IMR-90 (cell line): ENCODE data around the gene TNNI2. TPM values are rescaled to one million over a fixed set of nuclear protein-coding genes. Genes with fewer than 3 reads are reported as not detected.

Experiments used
- ATAC-seq: fragments of 200-7000 bp; cut with Tn5 transposase; 2 replicates; pipeline ENCODE4 v1.9.1; 2020; ENCODE audit warnings: low read depth, mild to moderate bottlenecking, moderate library complexity
- BruUV-seq: library from RNA; stranded (reverse); fragments of 400-500 nt; replicated peaks from 2 replicates; lab custom pipeline; 2021; lab: Mats Ljungman, UMichigan
- CTCF ChIA-PET: fragments of 300-600 bp; formaldehyde crosslinking; extraction: SDS; loops from one replicate; lab custom pipeline; 2021; ENCODE audit warnings: antibody characterized with exemption; lab: Yijun Ruan, JAX
- POLR2A ChIA-PET: fragments of 300-600 bp; sonication (Branson Sonifier 250); formaldehyde crosslinking; loops from one replicate; lab custom pipeline; 2022; ENCODE audit warnings: antibody characterized with exemption; ENCODE audit not compliant: unreplicated experiment; lab: Charles Lee
- DNase-seq: peaks from one replicate; pipeline ENCODE4 v3.0.0; 2013
- H2AFZ ChIP-seq: replicated peaks from 2 replicates; pipeline ENCODE3; 2013; ENCODE audit warnings: low read length, mild to moderate bottlenecking; ENCODE audit not compliant: poor library complexity
- H2AK5ac ChIP-seq: 2 replicates; pipeline ENCODE4 v1.6.1; 2013; ENCODE audit warnings: low read depth, low read length, inconsistent platforms
- H2AK9ac ChIP-seq: replicated peaks from 2 replicates; pipeline ENCODE3; 2013; ENCODE audit warnings: mild to moderate bottlenecking, low read depth, low read length, moderate library complexity; ENCODE audit not compliant: poor library complexity
- H2BK120ac ChIP-seq: 2 replicates; pipeline ENCODE4 v1.6.1; 2013; ENCODE audit warnings: low read depth, low read length, inconsistent platforms
- H2BK15ac ChIP-seq: 3 replicates; pipeline ENCODE4 v1.6.1; 2013; ENCODE audit warnings: low read depth, low read length, inconsistent platforms
- H2BK20ac ChIP-seq: 2 replicates; pipeline ENCODE4 v1.6.1; 2013; ENCODE audit warnings: low read depth, mild to moderate bottlenecking, inconsistent platforms, low read length, moderate library complexity
- H2BK5ac ChIP-seq: 2 replicates; pipeline ENCODE4 v1.6.1; 2013; ENCODE audit warnings: mild to moderate bottlenecking, low read depth, low read length, inconsistent platforms; ENCODE audit not compliant: poor library complexity, severe bottlenecking
- H3K14ac ChIP-seq: replicated peaks from 2 replicates; pipeline ENCODE4 v1.6.1; 2013; ENCODE audit warnings: low read depth, low read length, inconsistent platforms
- H3K18ac ChIP-seq: 2 replicates; pipeline ENCODE4 v1.6.1; 2013; ENCODE audit warnings: low read depth, low read length, control low read depth
- H3K23ac ChIP-seq: 2 replicates; pipeline ENCODE4 v1.6.1; 2013; ENCODE audit warnings: low read depth, low read length, inconsistent platforms
- H3K27ac ChIP-seq: 2 replicates; pipeline ENCODE4 v1.5.1; 2013; ENCODE audit warnings: mild to moderate bottlenecking, control low read depth, low read length; ENCODE audit not compliant: insufficient read depth
- H3K27me3 ChIP-seq: 2 replicates; pipeline ENCODE4 v1.6.1; 2013; ENCODE audit warnings: low read length; ENCODE audit not compliant: control insufficient read depth, insufficient read depth
- H3K36me3 ChIP-seq: 2 replicates; pipeline ENCODE4 v1.6.1; 2013; ENCODE audit warnings: low read length, mixed read lengths; ENCODE audit not compliant: control insufficient read depth, insufficient read depth
- H3K4ac ChIP-seq: 2 replicates; pipeline ENCODE4 v1.6.1; 2013; ENCODE audit warnings: low read depth, low read length, inconsistent platforms
- H3K4me1 ChIP-seq: 2 replicates; pipeline ENCODE4 v1.6.1; 2013; ENCODE audit warnings: low read length, mixed read lengths; ENCODE audit not compliant: control insufficient read depth, insufficient read depth
- H3K4me2 ChIP-seq: 2 replicates; pipeline ENCODE4 v1.6.1; 2013; ENCODE audit warnings: low read depth, mild to moderate bottlenecking, control low read depth, low read length, moderate library complexity
- H3K4me3 ChIP-seq: 2 replicates; pipeline ENCODE4 v1.5.1; 2013; ENCODE audit warnings: low read depth, mild to moderate bottlenecking, control low read depth, low read length, moderate library complexity; ENCODE audit not compliant: insufficient read depth
- H3K56ac ChIP-seq: 2 replicates; pipeline ENCODE4 v1.6.1; 2013; ENCODE audit warnings: low read length, inconsistent platforms; ENCODE audit not compliant: insufficient read depth; ENCODE audit errors: extremely low read depth
- H3K79me1 ChIP-seq, 2 experiments: 2 replicates each; pipeline ENCODE4 v1.6.1; 2013; ENCODE audit warnings: low read length in 2 of 2, inconsistent platforms in 1 of 2, low read depth in 1 of 2
- H3K9ac ChIP-seq: 2 replicates; pipeline ENCODE4 v1.6.1; 2013; ENCODE audit warnings: low read depth, low read length, control low read depth
- H3K9me1 ChIP-seq: 2 replicates; pipeline ENCODE4 v1.6.1; 2013; ENCODE audit warnings: low read length, inconsistent platforms; ENCODE audit not compliant: insufficient read depth
- H3K9me3 ChIP-seq: 2 replicates; pipeline ENCODE4 v1.6.1; 2013; ENCODE audit warnings: low read length; ENCODE audit not compliant: control insufficient read depth, insufficient read depth
- H4K20me1 ChIP-seq: 2 replicates; pipeline ENCODE4 v1.6.1; 2013; ENCODE audit warnings: low read length, inconsistent platforms; ENCODE audit not compliant: insufficient read depth
- H4K5ac ChIP-seq: 2 replicates; pipeline ENCODE4 v1.6.1; 2013; ENCODE audit warnings: mild to moderate bottlenecking, low read depth, low read length, control low read depth
- H4K8ac ChIP-seq, 2 experiments: 2 replicates each; pipeline ENCODE4 v1.6.1; 2013; ENCODE audit warnings: low read depth in 2 of 2, low read length in 2 of 2, control low read depth in 1 of 2, inconsistent platforms in 1 of 2
- H4K91ac ChIP-seq: 2 replicates; pipeline ENCODE4 v1.6.1; 2013; ENCODE audit warnings: low read depth, low read length, inconsistent platforms; ENCODE audit not compliant: insufficient read depth
- BHLHE40 ChIP-seq: fragments of 150-350 bp; IDR thresholded peaks from 2 replicates; pipeline ENCODE4 v1.6.1; 2016; ENCODE audit warnings: mild to moderate bottlenecking, low read depth, low read length
- CEBPB ChIP-seq: IDR thresholded peaks from 2 replicates; pipeline ENCODE4 v1.6.1; 2012; ENCODE audit warnings: low read depth, low read length, improper control_type of control experiment
- CHD1 ChIP-seq: IDR thresholded peaks from 2 replicates; pipeline ENCODE4 v1.6.1; 2012; ENCODE audit warnings: low read depth, low read length, improper control_type of control experiment
- ELK1 ChIP-seq: fragments of 150-350 bp; IDR thresholded peaks from 2 replicates; pipeline ENCODE4 v1.6.1; 2016; ENCODE audit warnings: low read depth, mild to moderate bottlenecking, low read length, moderate library complexity, borderline replicate concordance
- FOS ChIP-seq: fragments of 150-350 bp; IDR thresholded peaks from 2 replicates; pipeline ENCODE4 v1.6.1; 2016; ENCODE audit warnings: low read depth, low read length
- MAFK ChIP-seq: IDR thresholded peaks from 2 replicates; pipeline ENCODE4 v1.6.1; 2012; ENCODE audit warnings: low read depth, low read length, improper control_type of control experiment
- MAZ ChIP-seq: IDR thresholded peaks from 2 replicates; pipeline ENCODE4 v1.6.1; 2012; ENCODE audit warnings: low read depth, mild to moderate bottlenecking, low read length, improper control_type of control experiment, moderate library complexity, borderline replicate concordance
- MXI1 ChIP-seq: IDR thresholded peaks from 2 replicates; pipeline ENCODE4 v1.6.1; 2012; ENCODE audit warnings: low read depth, mild to moderate bottlenecking, low read length, moderate library complexity, borderline replicate concordance
- NFE2L2 ChIP-seq: fragments of 150-350 bp; IDR thresholded peaks from 2 replicates; pipeline ENCODE4 v1.6.1; 2016; ENCODE audit warnings: low read depth, mild to moderate bottlenecking, low read length
- POLR2A ChIP-seq: IDR thresholded peaks from 2 replicates; pipeline ENCODE4 v1.6.1; 2012; ENCODE audit warnings: mild to moderate bottlenecking, low read depth, low read length
- RAD21 ChIP-seq: IDR thresholded peaks from 2 replicates; pipeline ENCODE4 v1.6.1; 2012; ENCODE audit warnings: low read length, improper control_type of control experiment
- RCOR1 ChIP-seq: IDR thresholded peaks from 2 replicates; pipeline ENCODE4 v1.6.1; 2012; ENCODE audit warnings: mild to moderate bottlenecking, low read length, improper control_type of control experiment; ENCODE audit not compliant: insufficient replicate concordance
- RFX5 ChIP-seq: IDR thresholded peaks from 2 replicates; pipeline ENCODE4 v1.8.0; 2012; ENCODE audit warnings: low read depth, mild to moderate bottlenecking, low read length, moderate library complexity
- SMC3 ChIP-seq: fragments of 150-350 bp; IDR thresholded peaks from 2 replicates; pipeline ENCODE4 v1.6.1; 2016; ENCODE audit warnings: low read depth, mild to moderate bottlenecking, antibody characterized with exemption, low read length, moderate library complexity
- WGBS, 2 experiments: methylation state at CpG; one replicate each; pipeline versions ENCODE4 v1.1.5 to v1.1.7; 2013; ENCODE audit warnings: missing lambda C conversion rate in 2 of 2; ENCODE audit not compliant: insufficient read length in 1 of 2; ENCODE audit errors: extremely low coverage in 2 of 2; 5-methylcytosine and 5-hydroxymethylcytosine counted together
- dilution Hi-C: fragments of 300-500 bp; cut with HindIII; formaldehyde crosslinking; loops from one replicate; pipeline ENCODE4 v1.14.3; 2018; ENCODE audit warnings: low sequenced_read_pairs; ENCODE audit not compliant: unreplicated experiment
- in situ Hi-C: fragments of 300-500 bp; cut with MboI; formaldehyde crosslinking; loops from 3 replicates; pipeline ENCODE4 v1.14.3; 2019; ENCODE audit warnings: low sequenced_read_pairs, inconsistent platforms, mixed read lengths
- intact Hi-C: fragments of 100-400 bp; cut with micrococcal nuclease; formaldehyde crosslinking; loops from 2 replicates; pipeline ENCODE4 v1.10.0; 2022
- polyA plus RNA-seq, 3 experiments: library from polyadenylated mRNA; depleted of rRNA; stranded (reverse); fragments of >200 nt; gene quantifications; 2 replicates each; pipeline ENCODE4 v1.2.3, GENCODE V29; 2012; ENCODE audit warnings: low replicate concordance in 1 of 3
- total RNA-seq: library from RNA; depleted of rRNA; stranded (reverse); fragments of >200 nt; gene quantifications from 2 replicates; pipeline ENCODE4 v1.2.3, GENCODE V29; 2012
- TF ChIP-seq, protein P1 (sequence below): fragments of 150-350 bp; IDR thresholded peaks from 2 replicates; pipeline ENCODE4 v1.6.1; 2017; ENCODE audit warnings: mild to moderate bottlenecking, antibody characterized with exemption, low read length, low read depth
- TF ChIP-seq, protein P2 (sequence below): conservative IDR thresholded peaks from 2 replicates; pipeline ENCODE4 v1.5.1; 2012; ENCODE audit warnings: mild to moderate bottlenecking, low read depth, low read length, improper control_type of control experiment

TNNI2 gene
- total and polyA plus RNA-seq, 2 of the 4 experiments (the other 2 are of a cell fraction), result not detected

- H3K14ac ChIP-seq, result no peak overlapping the region
- no peak overlapping the region for H4K91ac ChIP-seq
- no peak overlapping the region for H2AK5ac ChIP-seq
- H2BK20ac ChIP-seq, result no peak overlapping the region
- BruUV-seq, result no TSS peak
- dilution Hi-C loops, result no loop called here
- H3K9me3 ChIP-seq, result no peaks in the 10 kb centered on the region
- H2AK9ac ChIP-seq, result no peak overlapping the region
- H3K4me1 ChIP-seq, result no peaks in the 10 kb centered on the region
- H3K36me3 ChIP-seq, result no peaks in the 10 kb centered on the region
- ATAC-seq (no peak), DNase-seq (no peak)
- in situ Hi-C loops, result no loop called here
- TF ChIP-seq, protein P1, sequence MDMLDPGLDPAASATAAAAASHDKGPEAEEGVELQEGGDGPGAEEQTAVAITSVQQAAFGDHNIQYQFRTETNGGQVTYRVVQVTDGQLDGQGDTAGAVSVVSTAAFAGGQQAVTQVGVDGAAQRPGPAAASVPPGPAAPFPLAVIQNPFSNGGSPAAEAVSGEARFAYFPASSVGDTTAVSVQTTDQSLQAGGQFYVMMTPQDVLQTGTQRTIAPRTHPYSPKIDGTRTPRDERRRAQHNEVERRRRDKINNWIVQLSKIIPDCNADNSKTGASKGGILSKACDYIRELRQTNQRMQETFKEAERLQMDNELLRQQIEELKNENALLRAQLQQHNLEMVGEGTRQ, result no peak
- no peak for TF ChIP-seq CHD1
- TF ChIP-seq POLR2A, result no peak
- TF ChIP-seq MAZ, result no peak
- no peak for TF ChIP-seq RAD21
- TF ChIP-seq, protein P2, sequence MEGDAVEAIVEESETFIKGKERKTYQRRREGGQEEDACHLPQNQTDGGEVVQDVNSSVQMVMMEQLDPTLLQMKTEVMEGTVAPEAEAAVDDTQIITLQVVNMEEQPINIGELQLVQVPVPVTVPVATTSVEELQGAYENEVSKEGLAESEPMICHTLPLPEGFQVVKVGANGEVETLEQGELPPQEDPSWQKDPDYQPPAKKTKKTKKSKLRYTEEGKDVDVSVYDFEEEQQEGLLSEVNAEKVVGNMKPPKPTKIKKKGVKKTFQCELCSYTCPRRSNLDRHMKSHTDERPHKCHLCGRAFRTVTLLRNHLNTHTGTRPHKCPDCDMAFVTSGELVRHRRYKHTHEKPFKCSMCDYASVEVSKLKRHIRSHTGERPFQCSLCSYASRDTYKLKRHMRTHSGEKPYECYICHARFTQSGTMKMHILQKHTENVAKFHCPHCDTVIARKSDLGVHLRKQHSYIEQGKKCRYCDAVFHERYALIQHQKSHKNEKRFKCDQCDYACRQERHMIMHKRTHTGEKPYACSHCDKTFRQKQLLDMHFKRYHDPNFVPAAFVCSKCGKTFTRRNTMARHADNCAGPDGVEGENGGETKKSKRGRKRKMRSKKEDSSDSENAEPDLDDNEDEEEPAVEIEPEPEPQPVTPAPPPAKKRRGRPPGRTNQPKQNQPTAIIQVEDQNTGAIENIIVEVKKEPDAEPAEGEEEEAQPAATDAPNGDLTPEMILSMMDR, result no peak
- TF ChIP-seq NFE2L2, result no peak
- TF ChIP-seq MAFK, result no peak
- no peak for TF ChIP-seq CEBPB
- TF ChIP-seq FOS, result no peak
- no peak for TF ChIP-seq MXI1
- no peak for TF ChIP-seq SMC3
- TF ChIP-seq ELK1, result no peak
- TF ChIP-seq RFX5, result no peak
- TF ChIP-seq BHLHE40, result no peak
- no peak for TF ChIP-seq RCOR1
- POLR2A ChIA-PET, result no interaction called here
- 70% methylated on average over 6 of the region's 21 CpGs; no CpG with 5 or more reads in 1 of the 2 experiments for WGBS, 2 experiments
- H4K8ac ChIP-seq, result no peak overlapping the region
- H3K4ac ChIP-seq, result no peak overlapping the region
- no peak overlapping the region for H2AFZ ChIP-seq
- H3K79me1 ChIP-seq, result no peaks in the 10 kb centered on the region
- no peak overlapping the region for H2BK15ac ChIP-seq
- H3K4me2 ChIP-seq, result no peak overlapping the region
- H3K4me3 ChIP-seq, result no peak overlapping the region
- H4K20me1 ChIP-seq, result no peaks in the 10 kb centered on the region
- H2BK120ac ChIP-seq, result no peak overlapping the region
- H3K9ac ChIP-seq, result no peak overlapping the region
- H3K27ac ChIP-seq, result no peak overlapping the region
- no peak overlapping the region for H3K18ac ChIP-seq
- CTCF ChIA-PET, result no interaction called here
- peaks cover 33% of the 10 kb centered on the region for H3K27me3 ChIP-seq
- no peaks in the 10 kb centered on the region for H3K9me1 ChIP-seq
- no peak overlapping the region for H3K23ac ChIP-seq
- H2BK5ac ChIP-seq, result no peak overlapping the region
- intact Hi-C loops, result no loop called here
- no peak overlapping the region for H3K56ac ChIP-seq
- no peak overlapping the region for H4K5ac ChIP-seq
Observed at GRCh38 chr11:1851468-1852180, 12.8 kb downstream of the TNNI2 start.
